Hematopoietic multipotent progenitor cell treated with erythropoietin and hydrocortisone succinate and interleukin-3 and kit ligand, for 15 days (in vitro differentiated cells): ENCODE data around the gene TEX51.

Source experiments
- DNase-seq: peaks from one replicate; pipeline ENCODE4 v3.0.0-alpha.2; 2015; ENCODE audit warnings: low spot score

The TEX51 gene

DNA sequence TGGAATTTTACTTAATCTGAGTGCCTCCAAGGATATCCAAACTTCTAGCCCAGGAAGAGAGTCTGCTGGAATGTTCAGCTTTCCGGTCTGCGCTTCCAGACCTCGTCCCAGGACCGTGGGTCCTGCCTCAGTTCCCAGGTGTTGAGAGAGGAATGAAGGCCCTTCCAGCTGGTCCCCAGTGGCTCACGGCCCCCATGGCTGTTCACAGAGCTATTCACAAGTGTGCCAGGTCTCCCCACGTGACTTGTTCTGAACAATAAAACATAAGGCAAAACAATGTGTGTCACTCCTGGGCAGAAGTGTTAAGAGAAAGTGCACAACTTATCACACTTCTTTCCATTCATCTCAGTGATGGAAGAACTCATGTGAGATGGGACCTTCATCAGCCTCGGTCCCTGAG is 20.1 kb upstream of the TEX51 start:
- DNase-seq = no peak

- DNase-seq = no peak
Observed at GRCh38 chr2:126879348-126880298, 19.1 kb upstream of the TEX51 start.

GRCh38 chr2:126880324-126880723 is 18.4 kb upstream of the TEX51 start:
- DNase-seq = no peak

DNA sequence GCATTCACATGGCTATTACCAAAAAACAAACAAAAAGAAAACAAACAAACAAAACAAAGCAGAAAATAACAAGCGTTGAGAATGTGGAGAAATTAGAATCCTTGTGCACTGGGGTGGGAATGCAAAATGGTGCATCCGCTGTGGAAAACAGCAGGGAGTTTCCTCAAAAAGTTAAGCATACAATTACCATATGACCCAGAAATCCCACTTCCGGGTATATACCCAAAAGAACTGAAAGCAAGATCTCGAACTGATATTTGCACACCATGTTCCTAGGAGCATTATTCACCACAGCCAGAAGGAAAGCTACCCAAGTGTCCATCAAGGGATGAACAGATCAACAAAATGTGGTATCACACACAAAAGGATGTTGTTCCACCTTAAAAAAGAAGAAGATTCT is 17.9 kb upstream of the TEX51 start:
- DNase-seq = no peak

- DNase-seq = no peak
Observed at GRCh38 chr2:126881591-126881990, 17.1 kb upstream of the TEX51 start.

- no peak for DNase-seq
Observed at GRCh38 chr2:126882181-126882580, 16.5 kb upstream of the TEX51 start.

GRCh38 chr2:126882736-126883665 is 15.7 kb upstream of the TEX51 start:
- DNase-seq = no peak

- DNase-seq = no peak
Observed at GRCh38 chr2:126883666-126884040, 15.0 kb upstream of the TEX51 start.

DNA sequence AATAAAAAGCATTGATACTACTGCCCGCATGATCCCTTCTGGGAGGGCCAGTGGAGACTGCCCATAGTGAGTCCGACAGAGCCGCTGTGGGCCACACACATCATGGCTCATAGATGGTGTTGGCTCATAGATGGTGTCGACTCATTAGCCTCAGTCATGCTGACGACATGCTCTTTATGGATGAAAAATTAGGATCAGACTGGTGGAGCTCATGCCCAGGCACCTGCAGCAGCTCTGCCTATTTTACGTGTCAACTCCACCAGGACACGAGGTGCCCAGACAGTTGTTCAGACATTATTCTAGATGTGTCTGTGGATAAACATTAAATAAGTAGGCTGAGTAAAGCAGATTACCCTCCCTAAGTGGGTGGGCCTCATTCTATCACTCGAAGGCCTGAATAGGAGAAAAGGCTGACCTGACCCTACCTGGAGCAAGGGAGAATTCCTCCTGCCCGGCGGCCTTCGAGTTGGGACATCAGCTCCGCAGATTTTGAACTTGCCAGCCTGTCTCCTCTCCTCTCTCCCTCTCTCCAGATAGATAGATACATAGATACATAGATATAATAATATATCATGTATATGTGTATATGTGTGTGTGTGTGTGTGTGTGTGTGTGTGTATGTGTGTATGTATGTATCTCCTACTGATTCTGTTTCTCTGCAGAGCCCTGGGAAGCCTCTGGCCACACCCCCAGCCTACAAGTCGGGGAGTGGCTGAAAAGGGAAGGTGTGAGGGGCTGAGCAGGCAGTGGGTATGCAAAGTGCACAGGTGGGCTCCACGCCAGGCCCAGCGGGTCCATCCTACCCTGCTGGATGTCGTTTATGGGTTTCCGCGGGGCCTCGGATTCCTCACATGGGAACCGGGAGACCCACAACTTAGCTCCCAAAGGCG is 13.6 kb upstream of the TEX51 start:
- no peak for DNase-seq

GRCh38 chr2:126885751-126886210 is 12.9 kb upstream of the TEX51 start:
- no peak for DNase-seq

- DNase-seq = peak; percentile 39
Observed at GRCh38 chr2:126886211-126886915, 12.3 kb upstream of the TEX51 start.

DNA sequence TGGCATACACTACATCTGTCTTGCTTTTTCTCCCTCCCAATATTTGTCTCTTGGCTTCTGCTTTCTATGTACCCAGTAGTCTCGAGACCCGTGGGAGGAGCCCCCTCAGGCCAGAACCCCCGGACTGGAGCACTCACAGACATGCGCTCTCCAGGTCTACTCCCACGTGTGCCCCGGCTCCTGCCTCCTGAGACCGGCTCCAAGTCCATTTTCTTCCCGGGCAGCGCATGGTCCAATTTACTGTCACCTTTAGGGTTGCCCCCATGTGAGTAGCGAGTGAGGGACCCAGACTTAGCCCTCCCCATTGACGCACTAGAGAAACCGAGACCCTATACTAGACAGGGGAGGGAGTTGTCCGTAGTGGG is 11.8 kb upstream of the TEX51 start:
- no peak for DNase-seq

GRCh38 chr2:126887506-126887905 is 11.2 kb upstream of the TEX51 start:
- no peak for DNase-seq

DNA sequence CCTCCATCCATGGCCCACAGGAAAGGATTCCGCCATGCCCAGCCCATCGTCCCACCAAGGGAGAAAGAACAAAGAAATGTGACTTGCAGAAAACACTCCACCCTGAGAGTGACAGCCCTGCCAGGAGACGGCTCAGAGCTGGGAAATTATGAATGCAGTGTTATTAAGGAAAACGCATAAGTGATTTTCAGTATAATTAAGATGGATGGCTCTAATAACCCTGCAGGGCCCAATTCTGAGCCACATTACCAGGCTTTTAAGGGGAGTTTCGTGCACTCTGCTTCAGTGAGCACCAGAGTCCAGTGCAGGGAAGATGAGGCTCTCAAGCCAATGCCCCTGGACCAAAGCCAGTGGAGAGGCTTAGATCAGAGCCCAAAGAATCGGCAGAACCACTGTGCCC is 10.6 kb upstream of the TEX51 start:
- DNase-seq = no peak

DNA sequence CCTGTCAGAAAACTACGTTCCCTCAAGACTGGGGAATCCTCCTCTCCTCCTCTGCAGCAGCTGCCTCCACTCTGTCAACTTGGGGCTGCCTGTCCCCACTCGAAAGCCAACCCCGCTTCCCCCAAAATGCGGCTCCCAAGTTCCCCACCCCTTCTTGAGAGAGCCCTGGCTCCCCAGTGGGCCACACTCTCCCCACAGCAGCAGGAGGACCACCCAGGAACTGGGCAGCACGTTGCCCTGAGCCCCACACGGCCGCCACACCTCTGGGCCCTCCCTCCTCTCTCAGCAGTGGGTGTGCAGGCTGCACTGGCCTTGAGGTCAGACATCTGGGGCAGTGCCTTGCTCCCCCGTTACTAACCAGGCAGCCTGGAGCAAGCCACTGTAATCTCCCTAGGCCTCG is 9.6 kb upstream of the TEX51 start:
- DNase-seq = no peak

GRCh38 chr2:126889496-126890135 is 9.1 kb upstream of the TEX51 start:
- DNase-seq = no peak

- no peak for DNase-seq
Observed at GRCh38 chr2:126890136-126890510, 8.6 kb upstream of the TEX51 start.

GRCh38 chr2:126890551-126891450 is 7.9 kb upstream of the TEX51 start:
- DNase-seq = no peak

DNA sequence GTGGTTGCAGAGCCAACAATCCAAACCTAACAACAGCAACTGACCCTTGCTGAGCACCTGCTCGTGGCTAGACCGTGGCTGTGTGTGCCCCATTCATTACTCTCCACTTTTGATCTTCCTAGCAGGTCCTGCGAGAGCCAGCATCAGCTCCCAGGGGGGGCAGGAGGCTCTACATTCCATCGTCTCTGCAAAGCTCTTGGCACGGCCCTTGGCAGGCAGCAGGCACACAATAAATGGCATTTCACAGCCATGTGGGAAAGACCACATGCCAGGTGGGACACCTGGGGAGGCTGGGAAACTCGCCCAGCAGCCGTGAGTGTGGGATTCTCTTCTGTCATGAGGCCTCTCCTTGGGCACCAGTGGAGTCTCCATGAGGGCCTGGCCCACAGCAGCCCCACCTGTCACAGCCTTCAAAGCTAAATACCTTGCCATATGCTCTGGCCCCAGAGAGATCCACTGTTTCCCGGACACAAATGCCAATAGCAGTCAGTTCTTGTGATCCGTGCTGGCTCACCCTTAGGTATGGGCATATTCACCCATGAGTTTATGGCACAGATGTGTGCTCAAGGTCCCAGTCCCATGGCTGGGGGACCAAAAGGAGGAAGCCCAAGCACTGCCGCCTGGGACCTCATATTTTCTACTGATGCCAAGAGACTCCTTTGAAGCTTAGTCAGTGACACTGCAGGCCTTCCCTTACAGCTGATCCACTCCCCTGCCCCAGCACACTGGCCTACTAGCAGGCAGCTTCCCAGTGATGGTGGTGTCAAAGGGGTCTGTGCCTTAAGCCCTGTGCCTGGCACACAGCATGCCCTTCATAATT is 6.8 kb upstream of the TEX51 start:
- no peak for DNase-seq
